HEK293T (cell line): ENCODE results near the gene HTR3C.

Experiments used
- ARNT ChIP-seq: fragments of 450-650 bp; IDR thresholded peaks from 2 replicates; pipeline ENCODE4 v1.6.1; 2017; ENCODE audit warnings: mild to moderate bottlenecking
- BHLHE40 ChIP-seq: fragments of 450-650 bp; IDR thresholded peaks from 2 replicates; pipeline ENCODE4 v1.6.1; 2016; ENCODE audit warnings: mild to moderate bottlenecking, moderate library complexity, borderline replicate concordance
- CTBP1 ChIP-seq: fragments of 450-650 bp; IDR thresholded peaks from 2 replicates; pipeline ENCODE4 v1.6.1; 2016; ENCODE audit warnings: borderline replicate concordance
- ELF4 ChIP-seq: fragments of 450-650 bp; IDR thresholded peaks from 2 replicates; pipeline ENCODE4 v1.6.1; 2017; ENCODE audit warnings: antibody characterized with exemption
- FOXA1 ChIP-seq: fragments of 450-650 bp; IDR thresholded peaks from 2 replicates; pipeline ENCODE4 v1.6.1; 2016; ENCODE audit warnings: mild to moderate bottlenecking
- FOXK2 ChIP-seq: fragments of 450-650 bp; IDR thresholded peaks from 2 replicates; pipeline ENCODE4 v1.6.1; 2016; ENCODE audit warnings: mild to moderate bottlenecking
- FOXM1 ChIP-seq: fragments of 450-650 bp; IDR thresholded peaks from 2 replicates; pipeline ENCODE4 v1.6.1; 2017; ENCODE audit warnings: mild to moderate bottlenecking, borderline replicate concordance
- SP1 ChIP-seq: fragments of 450-650 bp; IDR thresholded peaks from 2 replicates; pipeline ENCODE4 v1.6.1; 2017
- SUZ12 ChIP-seq: fragments of 450-650 bp; IDR thresholded peaks from 2 replicates; pipeline ENCODE4 v1.6.1; 2016; ENCODE audit warnings: mild to moderate bottlenecking
- TARDBP ChIP-seq: fragments of 450-650 bp; IDR thresholded peaks from 2 replicates; pipeline ENCODE4 v1.6.1; 2016

DNA sequence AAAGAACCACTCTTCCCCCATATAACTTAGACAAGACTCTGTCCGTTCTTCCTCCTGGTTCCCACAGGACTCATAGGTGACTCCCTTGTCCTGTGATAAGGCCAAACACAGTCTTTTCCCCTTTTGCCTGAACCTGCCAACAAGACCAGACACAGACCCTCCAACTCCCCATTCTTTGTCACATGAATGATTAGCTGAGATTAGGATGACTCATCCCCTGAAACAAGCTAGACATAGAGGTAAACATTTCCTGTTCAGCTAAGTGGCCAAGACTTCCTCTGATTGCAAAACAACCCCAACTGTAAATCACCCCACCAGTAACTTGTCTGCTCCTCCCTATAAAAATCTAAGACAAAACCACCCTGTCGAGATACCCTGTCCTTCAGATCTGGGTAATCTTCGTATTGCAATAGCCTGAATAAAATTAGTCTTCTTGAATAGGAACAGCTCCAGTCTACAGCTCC lies 32.6 kb downstream of the HTR3C start:
- no peak for TF ChIP-seq FOXK2
- no peak for TF ChIP-seq ELF4
- no peak for TF ChIP-seq BHLHE40
- no peak for TF ChIP-seq CTBP1
- TF ChIP-seq FOXM1, result no peak
- TF ChIP-seq FOXA1, result no peak
- no peak for TF ChIP-seq SP1
- no peak for TF ChIP-seq ARNT
- no peak for TF ChIP-seq TARDBP
- TF ChIP-seq SUZ12, result no peak
